Breast epithelium (tissue), 3 donors: ENCODE results near the gene SRRM4.

Experiments used
- POLR2AphosphoS5 ChIP-seq, 3 donors: sonication (generic); formaldehyde crosslinking; IDR thresholded peaks; one replicate each; pipeline ENCODE4 v1.6.1; 2017; ENCODE audit warnings: antibody characterized with exemption in 3 of 3
- TF ChIP-seq, protein P1 (sequence below), 3 donors: fragments of 450-650 bp; IDR thresholded peaks; one replicate each; pipeline ENCODE4 v1.5.1; 2016 to 2017; ENCODE audit warnings: antibody characterized with exemption in 3 of 3, mild to moderate bottlenecking in 3 of 3, moderate library complexity in 3 of 3

DNA sequence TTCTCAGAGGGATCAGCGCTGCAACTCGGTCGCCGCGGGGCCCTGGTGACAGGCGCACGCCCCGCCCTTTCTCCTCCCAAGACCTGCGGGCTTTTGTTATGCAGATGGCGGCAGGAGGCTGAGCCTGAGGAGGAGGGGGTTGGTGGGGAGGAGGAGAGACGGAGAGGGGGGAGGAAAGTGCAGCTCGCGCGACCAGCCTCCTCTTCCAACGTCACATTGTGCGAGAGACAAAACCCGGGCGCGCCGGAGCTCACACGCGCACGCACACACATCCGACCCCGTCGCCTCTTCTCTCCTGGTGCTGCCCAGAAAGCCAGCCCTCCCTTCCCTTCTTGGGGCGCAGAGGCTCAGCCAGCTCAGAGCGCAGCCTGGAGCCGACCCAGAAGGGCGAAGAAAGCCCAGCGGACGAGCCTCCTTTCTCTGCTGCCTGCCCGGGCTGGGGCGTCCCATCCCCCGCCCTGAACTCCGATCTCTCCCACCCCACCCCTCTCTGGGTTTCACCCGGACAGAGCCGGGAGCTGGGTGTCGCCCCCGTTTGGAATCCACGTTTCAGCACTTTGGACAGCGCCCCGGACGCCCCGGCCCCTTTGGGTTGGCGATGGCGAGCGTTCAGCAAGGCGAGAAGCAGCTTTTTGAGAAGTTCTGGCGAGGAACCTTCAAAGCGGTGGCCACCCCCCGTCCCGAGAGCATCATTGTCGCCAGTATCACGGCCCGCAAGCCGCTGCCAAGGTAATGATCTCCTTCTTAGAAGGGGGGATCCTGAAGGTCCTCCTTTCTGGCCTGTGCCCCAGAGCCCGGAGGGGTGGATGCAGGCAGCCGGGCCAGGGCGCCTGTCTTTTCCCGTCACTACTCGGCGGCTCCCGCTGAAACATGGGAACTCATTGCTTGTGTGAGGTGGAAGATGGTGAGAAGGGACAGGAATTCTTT is at the start of gene SRRM4:
- TF ChIP-seq, protein P1, sequence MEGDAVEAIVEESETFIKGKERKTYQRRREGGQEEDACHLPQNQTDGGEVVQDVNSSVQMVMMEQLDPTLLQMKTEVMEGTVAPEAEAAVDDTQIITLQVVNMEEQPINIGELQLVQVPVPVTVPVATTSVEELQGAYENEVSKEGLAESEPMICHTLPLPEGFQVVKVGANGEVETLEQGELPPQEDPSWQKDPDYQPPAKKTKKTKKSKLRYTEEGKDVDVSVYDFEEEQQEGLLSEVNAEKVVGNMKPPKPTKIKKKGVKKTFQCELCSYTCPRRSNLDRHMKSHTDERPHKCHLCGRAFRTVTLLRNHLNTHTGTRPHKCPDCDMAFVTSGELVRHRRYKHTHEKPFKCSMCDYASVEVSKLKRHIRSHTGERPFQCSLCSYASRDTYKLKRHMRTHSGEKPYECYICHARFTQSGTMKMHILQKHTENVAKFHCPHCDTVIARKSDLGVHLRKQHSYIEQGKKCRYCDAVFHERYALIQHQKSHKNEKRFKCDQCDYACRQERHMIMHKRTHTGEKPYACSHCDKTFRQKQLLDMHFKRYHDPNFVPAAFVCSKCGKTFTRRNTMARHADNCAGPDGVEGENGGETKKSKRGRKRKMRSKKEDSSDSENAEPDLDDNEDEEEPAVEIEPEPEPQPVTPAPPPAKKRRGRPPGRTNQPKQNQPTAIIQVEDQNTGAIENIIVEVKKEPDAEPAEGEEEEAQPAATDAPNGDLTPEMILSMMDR (IDR thresholded peaks at IDR 0.05): no peak
- no peak for TF ChIP-seq POLR2AphosphoS5 (IDR thresholded peaks at IDR 0.05)
